GM19099 (cell line): ENCODE measurements around the gene DNAH14.

ENCODE experiments used
- POLR2A ChIP-seq: IDR thresholded peaks from 3 replicates; pipeline ENCODE4 v1.6.1; 2011; ENCODE audit warnings: low read depth; ENCODE audit not compliant: insufficient read length; ENCODE audit errors: extremely low read depth

The DNAH14 gene

GRCh38 chr1:225366018-225366417 lies 436.5 kb downstream of the DNAH14 start:
- TF ChIP-seq POLR2A = no peak

- no peak for TF ChIP-seq POLR2A
Measured at GRCh38 chr1:225366552-225366951, 437.1 kb downstream of the DNAH14 start.

GRCh38 chr1:225368036-225368552 lies 438.6 kb downstream of the DNAH14 start:
- TF ChIP-seq POLR2A = no peak

- no peak for TF ChIP-seq POLR2A
Measured at GRCh38 chr1:225371366-225372010, 442.0 kb downstream of the DNAH14 start.

GRCh38 chr1:225373155-225373554 lies 443.7 kb downstream of the DNAH14 start:
- no peak for TF ChIP-seq POLR2A

GRCh38 chr1:225374996-225375395 lies 445.5 kb downstream of the DNAH14 start:
- no peak for TF ChIP-seq POLR2A

GRCh38 chr1:225378880-225379279 lies 449.4 kb downstream of the DNAH14 start:
- no peak for TF ChIP-seq POLR2A

GRCh38 chr1:225380691-225381090 lies 451.2 kb downstream of the DNAH14 start:
- no peak for TF ChIP-seq POLR2A

- TF ChIP-seq POLR2A = no peak
Measured at GRCh38 chr1:225388372-225388771, 458.9 kb downstream of the DNAH14 start.

GRCh38 chr1:225389843-225390242 lies 460.4 kb downstream of the DNAH14 start:
- TF ChIP-seq POLR2A = no peak

GRCh38 chr1:225396357-225396756 lies 466.9 kb downstream of the DNAH14 start:
- no peak for TF ChIP-seq POLR2A

GRCh38 chr1:225400968-225401367 lies 471.5 kb downstream of the DNAH14 start:
- TF ChIP-seq POLR2A = no peak

GRCh38 chr1:225406976-225407725 lies 477.7 kb downstream of the DNAH14 start:
- no peak for TF ChIP-seq POLR2A

GRCh38 chr1:225407755-225408154 lies 478.3 kb downstream of the DNAH14 start:
- TF ChIP-seq POLR2A = no peak

- TF ChIP-seq POLR2A = no peak
Measured at GRCh38 chr1:225408249-225408648, 478.8 kb downstream of the DNAH14 start.

- TF ChIP-seq POLR2A = no peak
Measured at GRCh38 chr1:225409051-225409450, 479.6 kb downstream of the DNAH14 start.
